Measurements from ENCODE around the gene TVP23A. TPM values are rescaled to one million over a fixed set of nuclear protein-coding genes. Genes with fewer than 3 reads are reported as not detected.

The TVP23A gene
- polyA plus RNA-seq, 1 donor from 2014 or later, result 9.1 TPM

- Histone ChIP-seq H3K79me2 (replicated peaks; ENCODE audit: insufficient read depth, low read length) (no peaks in the 10 kb centered on the region), H3K9me2 (ENCODE audit: insufficient read depth, low read length) (no peaks in the 10 kb centered on the region), H3K4me2 (ENCODE audit: low read length) (no peak overlapping the region), H3K36me3 (ENCODE audit: insufficient read depth, low read length) (peaks cover 5% of the 10 kb centered on the region), H3K4me3 (ENCODE audit: low read length) (no peak overlapping the region), H3K27ac (ENCODE audit: low read length) (no peak overlapping the region), H3K27me3 (ENCODE audit: insufficient read depth, low read depth, low read length) (no peaks in the 10 kb centered on the region), H3K9ac (ENCODE audit: low read length) (no peak overlapping the region), H2AFZ (ENCODE audit: low read depth, low read length) (no peak overlapping the region), H4K20me1 (ENCODE audit: insufficient read depth) (no peaks in the 10 kb centered on the region), H3F3A (ENCODE audit: insufficient read depth, low read length, poor library complexity, severe bottlenecking) (no peaks in the 10 kb centered on the region), H3K9me3 (ENCODE audit: low read length) (no peaks in the 10 kb centered on the region)
- TF ChIP-seq CTCF (IDR thresholded peaks at IDR 0.05; ENCODE audit: poor library complexity, severe bottlenecking), result no peak
- TF ChIP-seq EP300 (conservative IDR thresholded peaks at IDR 0.05; ENCODE audit: poor library complexity, severe bottlenecking), result no peak
- TF ChIP-seq SMC3 (conservative IDR thresholded peaks at IDR 0.05; ENCODE audit: poor library complexity), result no peak
- no peak for TF ChIP-seq TAF1 (IDR thresholded peaks at IDR 0.05; ENCODE audit: low read depth)
- TF ChIP-seq EZH2 (IDR thresholded peaks at IDR 0.05; ENCODE audit: borderline replicate concordance, insufficient read depth, low read length, poor library complexity, severe bottlenecking), result no peak
- no peak for TF ChIP-seq RAD21 (conservative IDR thresholded peaks at IDR 0.05)
- TF ChIP-seq POLR2AphosphoS5 (IDR thresholded peaks at IDR 0.05), result no peak
- no peak for TF ChIP-seq REST (IDR thresholded peaks at IDR 0.05; ENCODE audit: borderline replicate concordance)
- no peak for TF ChIP-seq MXI1 (conservative IDR thresholded peaks at IDR 0.05; ENCODE audit: poor library complexity, severe bottlenecking)
These were observed 55.1 kb downstream of the TVP23A start for GRCh38 chr16:10763456-10763855.

- peaks cover 5% of the 10 kb centered on the region for H3K36me3 ChIP-seq (ENCODE audit: insufficient read depth, low read length)
- H3K4me2 ChIP-seq (ENCODE audit: low read length), result no peak overlapping the region
- no peaks in the 10 kb centered on the region for H3F3A ChIP-seq (ENCODE audit: insufficient read depth, low read length, poor library complexity, severe bottlenecking)
- no peaks in the 10 kb centered on the region for H3K9me3 ChIP-seq (ENCODE audit: low read length)
- no peaks in the 10 kb centered on the region for H3K9me2 ChIP-seq (ENCODE audit: insufficient read depth, low read length)
- H3K27ac ChIP-seq (ENCODE audit: low read length), result no peak overlapping the region
- H3K27me3 ChIP-seq (ENCODE audit: insufficient read depth, low read depth, low read length), result no peaks in the 10 kb centered on the region
- no peaks in the 10 kb centered on the region for H3K79me2 ChIP-seq (replicated peaks; ENCODE audit: insufficient read depth, low read length)
- H4K20me1 ChIP-seq (ENCODE audit: insufficient read depth), result no peaks in the 10 kb centered on the region
- no peak overlapping the region for H2AFZ ChIP-seq (ENCODE audit: low read depth, low read length)
- H3K4me3 ChIP-seq (ENCODE audit: low read length), result no peak overlapping the region
- TF ChIP-seq SMC3 (conservative IDR thresholded peaks at IDR 0.05; ENCODE audit: poor library complexity) (no peak), POLR2AphosphoS5 (IDR thresholded peaks at IDR 0.05) (no peak), MXI1 (conservative IDR thresholded peaks at IDR 0.05; ENCODE audit: poor library complexity, severe bottlenecking) (no peak), CTCF (IDR thresholded peaks at IDR 0.05; ENCODE audit: poor library complexity, severe bottlenecking) (no peak), EP300 (conservative IDR thresholded peaks at IDR 0.05; ENCODE audit: poor library complexity, severe bottlenecking) (no peak), RAD21 (conservative IDR thresholded peaks at IDR 0.05) (no peak), REST (IDR thresholded peaks at IDR 0.05; ENCODE audit: borderline replicate concordance) (no peak), TAF1 (IDR thresholded peaks at IDR 0.05; ENCODE audit: low read depth) (no peak), EZH2 (IDR thresholded peaks at IDR 0.05; ENCODE audit: borderline replicate concordance, insufficient read depth, low read length, poor library complexity, severe bottlenecking) (no peak)
- H3K9ac ChIP-seq (ENCODE audit: low read length), result no peak overlapping the region
These were observed 56.1 kb downstream of the TVP23A start for GRCh38 chr16:10762336-10763016.
